Mesodermal cell (in vitro differentiated cells): ENCODE data around the gene ZFR.

Experiments used
- H3K27ac ChIP-seq: 2 replicates; pipeline ENCODE4 v1.7.0; 2013; ENCODE audit warnings: mild to moderate bottlenecking, low read depth, low read length, moderate library complexity; ENCODE audit not compliant: severe bottlenecking
- H3K36me3 ChIP-seq: 2 replicates; pipeline ENCODE4 v1.7.1; 2013; ENCODE audit warnings: mild to moderate bottlenecking, low read length, moderate library complexity; ENCODE audit not compliant: control insufficient read depth, insufficient read depth
- H3K4me1 ChIP-seq: one replicate; pipeline ENCODE4 v1.7.1; 2013; ENCODE audit warnings: mild to moderate bottlenecking, low read length; ENCODE audit not compliant: insufficient read depth, control insufficient read depth, poor library complexity, severe bottlenecking
- H3K4me3 ChIP-seq: 2 replicates; pipeline ENCODE4 v1.7.0; 2013; ENCODE audit warnings: low read length, control low read depth, mild to moderate bottlenecking; ENCODE audit not compliant: insufficient read depth, poor library complexity, severe bottlenecking; ENCODE audit errors: extremely low read depth
- H3K9me3 ChIP-seq: 2 replicates; pipeline ENCODE4 v1.7.1; 2013; ENCODE audit warnings: mild to moderate bottlenecking, low read length, moderate library complexity; ENCODE audit not compliant: control insufficient read depth
- WGBS, 2 experiments: methylation state at CpG; one replicate each; pipeline ENCODE4 v1.1.5; 2013; ENCODE audit warnings: missing lambda C conversion rate in 2 of 2; ENCODE audit not compliant: insufficient coverage in 2 of 2; 5-methylcytosine and 5-hydroxymethylcytosine counted together

Gene ZFR

DNA sequence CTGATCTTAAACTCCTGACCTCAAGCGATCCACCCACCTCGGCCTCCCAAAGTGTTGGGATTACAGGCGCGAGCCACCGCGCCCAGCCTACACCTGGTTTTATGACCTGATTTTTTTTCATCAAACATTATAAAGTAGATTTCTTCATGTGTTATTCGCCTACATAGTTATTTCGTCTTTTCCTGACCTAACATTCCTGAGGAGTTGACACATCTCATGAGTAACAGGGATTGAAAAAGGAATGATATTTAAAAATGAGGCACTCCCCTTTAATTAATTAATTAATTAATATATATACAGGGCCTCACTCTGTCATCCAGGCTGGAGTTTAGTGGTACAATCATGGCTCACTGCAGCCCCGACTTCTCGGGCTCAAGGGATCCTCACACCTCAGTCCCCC is 111.6 kb downstream of the ZFR start:
- Histone ChIP-seq H3K4me1 (no peaks in the 10 kb centered on the region), H3K9me3 (no peaks in the 10 kb centered on the region), H3K36me3 (no peaks in the 10 kb centered on the region), H3K4me3 (no peak overlapping the region), H3K27ac (no peak overlapping the region)
- 79 to 97% methylated on average over 3 to 8 of the region's 10 CpGs for WGBS, 2 experiments

DNA sequence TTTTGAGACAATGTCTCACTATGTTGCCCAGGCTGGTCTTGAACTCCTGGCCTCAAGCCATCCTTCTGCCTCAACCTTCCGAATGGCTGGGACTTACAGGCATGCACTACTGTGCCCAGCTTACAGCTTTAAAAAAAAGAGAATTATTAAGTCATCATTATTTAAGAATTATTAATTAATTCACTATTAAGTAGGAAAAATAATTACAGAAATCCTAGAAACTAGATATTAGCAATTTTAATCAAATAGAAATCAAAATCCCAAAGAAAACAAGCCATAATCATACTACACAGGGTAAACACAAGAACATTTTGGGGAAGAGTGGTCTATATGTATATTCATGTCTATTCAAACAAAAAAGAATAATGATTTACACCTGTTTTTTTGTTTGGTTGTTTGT is 112.2 kb downstream of the ZFR start:
- Histone ChIP-seq H3K36me3 (no peaks in the 10 kb centered on the region), H3K9me3 (no peaks in the 10 kb centered on the region), H3K4me1 (no peaks in the 10 kb centered on the region), H3K27ac (no peak overlapping the region), H3K4me3 (no peak overlapping the region)
- no CpG with 5 or more reads among the region's 1 CpG for WGBS, 2 experiments

DNA sequence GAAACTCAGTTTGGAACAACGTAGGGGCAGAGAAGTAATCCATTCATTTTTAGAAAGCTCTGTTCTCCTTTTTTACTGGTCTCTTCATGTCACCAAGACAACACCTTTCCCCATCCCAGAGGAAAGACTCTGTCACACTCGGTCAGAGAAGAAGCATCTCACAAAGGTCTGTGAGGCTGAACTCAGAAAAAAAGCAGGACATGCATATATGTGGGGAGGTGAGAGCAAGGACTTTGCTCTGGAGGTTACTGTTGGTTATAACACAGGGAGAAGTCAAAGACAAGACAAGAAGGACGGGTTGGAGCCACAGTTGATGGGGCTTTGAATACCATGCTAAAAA is 112.6 kb downstream of the ZFR start:
- Histone ChIP-seq H3K27ac (no peak overlapping the region), H3K9me3 (no peaks in the 10 kb centered on the region), H3K4me1 (no peaks in the 10 kb centered on the region), H3K4me3 (no peak overlapping the region), H3K36me3 (no peaks in the 10 kb centered on the region)
- 84 to 86% methylated on average over 1 to 3 of the region's 3 CpGs for WGBS, 2 experiments

DNA sequence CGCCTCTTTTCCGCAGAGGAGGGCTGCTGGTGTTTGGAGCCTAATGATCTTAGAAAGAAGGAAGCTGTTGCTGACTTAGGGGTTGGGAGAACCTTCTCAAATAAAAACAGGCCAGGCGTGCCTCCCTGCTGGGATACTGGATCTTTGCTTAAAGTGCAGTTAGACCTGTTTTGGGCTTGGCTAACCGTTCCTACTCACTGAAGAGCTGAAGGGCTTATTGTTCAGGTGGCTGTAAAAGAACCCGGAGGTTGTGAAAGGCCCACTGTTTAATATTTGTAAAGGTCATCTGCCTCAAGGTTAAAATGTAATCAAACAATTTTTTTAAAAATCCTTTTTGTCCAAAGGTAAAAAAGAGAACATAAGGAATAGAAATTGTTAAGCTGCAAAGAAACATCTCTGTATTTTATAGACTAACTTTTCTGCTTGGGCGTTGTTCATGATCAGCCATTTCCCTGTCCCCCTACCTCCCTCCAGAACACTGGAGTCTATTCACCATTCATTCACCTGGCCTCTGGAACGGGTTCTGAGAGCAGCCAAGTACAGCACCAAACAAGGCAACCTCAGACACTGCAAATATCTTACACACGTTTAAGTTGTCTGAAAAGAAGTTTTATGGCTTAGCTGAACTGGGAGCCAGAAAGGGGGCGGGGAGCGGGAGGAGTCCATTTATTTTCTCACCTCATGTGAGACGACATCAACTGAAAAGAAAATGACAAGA is 113.2 kb downstream of the ZFR start:
- Histone ChIP-seq H3K4me3 (no peak overlapping the region), H3K36me3 (no peaks in the 10 kb centered on the region), H3K4me1 (no peaks in the 10 kb centered on the region), H3K27ac (no peak overlapping the region), H3K9me3 (no peaks in the 10 kb centered on the region)
- 72 to 83% methylated on average over 5 to 8 of the region's 11 CpGs for WGBS, 2 experiments

DNA sequence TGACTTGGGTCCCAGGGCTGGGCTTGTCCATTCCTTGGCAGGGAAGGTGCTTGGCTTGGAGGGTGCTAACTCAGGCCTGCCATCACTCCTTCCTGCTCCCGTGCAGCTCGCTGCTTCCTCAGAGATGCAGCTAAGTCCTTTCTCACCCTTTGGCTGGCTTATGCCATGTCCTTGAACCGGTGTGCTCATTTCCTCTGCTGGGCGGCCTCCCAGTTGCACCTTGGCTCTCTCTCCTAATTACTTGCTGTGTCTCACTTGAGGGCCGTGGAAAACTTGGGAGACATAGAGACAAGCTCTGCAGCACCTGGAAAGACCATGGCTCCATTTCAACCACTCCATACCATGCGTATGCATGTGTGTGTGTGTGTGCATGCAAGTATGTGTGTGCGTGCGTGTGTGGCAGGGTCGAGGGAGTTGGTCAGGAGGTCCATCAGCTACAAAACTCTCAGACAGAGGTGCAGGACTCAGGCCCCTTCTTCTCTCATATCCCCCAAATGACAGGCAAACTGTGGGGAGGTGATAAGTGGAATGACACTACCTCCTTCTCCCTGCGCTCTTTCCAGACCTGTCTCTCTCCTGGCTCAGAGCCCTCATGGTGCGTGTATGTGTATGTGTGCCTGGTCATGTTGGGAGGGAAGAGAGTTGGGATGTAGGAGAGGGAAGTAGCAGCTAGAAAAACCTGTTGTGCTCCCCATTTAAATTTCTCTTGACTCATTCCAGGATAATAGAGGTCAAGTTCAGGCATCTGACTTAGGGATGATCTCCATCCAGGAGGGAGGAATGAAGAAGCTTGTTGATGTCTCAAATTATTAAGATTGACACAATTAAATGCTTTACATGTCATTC is 114.2 kb downstream of the ZFR start:
- no peak overlapping the region for H3K27ac ChIP-seq
- 83 to 87% methylated on average over 5 to 6 of the region's 11 CpGs for WGBS, 2 experiments

DNA sequence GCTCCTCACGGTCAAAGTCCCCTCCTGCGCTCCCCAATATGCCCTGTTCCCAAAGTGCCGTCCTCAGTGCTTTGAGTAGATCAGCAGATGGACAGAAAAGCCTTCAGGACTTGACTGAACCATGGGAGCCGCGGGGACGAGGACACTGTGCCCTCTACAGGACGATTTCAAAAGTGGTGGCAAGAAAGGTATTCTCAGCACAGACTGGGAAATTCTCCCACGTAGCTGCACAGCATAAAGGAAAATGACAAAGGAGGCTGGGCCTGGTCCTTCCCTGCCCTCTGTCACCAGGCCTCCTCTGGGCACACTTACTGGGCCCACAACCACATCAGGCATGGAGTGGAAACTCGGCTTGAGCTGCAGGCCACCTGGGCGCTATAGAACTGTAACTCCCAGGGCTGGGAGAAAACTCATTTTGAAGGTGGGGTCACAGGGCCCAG is 115.1 kb downstream of the ZFR start:
- Histone ChIP-seq H3K4me3 (no peak overlapping the region), H3K9me3 (no peaks in the 10 kb centered on the region), H3K27ac (no peak overlapping the region), H3K36me3 (no peaks in the 10 kb centered on the region), H3K4me1 (no peaks in the 10 kb centered on the region)
- 39 to 44% methylated on average over 10 of the region's 10 CpGs for WGBS, 2 experiments

More for the DNA sequence above, 114.2 kb downstream of the ZFR start:
- Histone ChIP-seq H3K9me3 (no peaks in the 10 kb centered on the region), H3K4me3 (no peak overlapping the region), H3K4me1 (no peaks in the 10 kb centered on the region), H3K36me3 (no peaks in the 10 kb centered on the region)

DNA sequence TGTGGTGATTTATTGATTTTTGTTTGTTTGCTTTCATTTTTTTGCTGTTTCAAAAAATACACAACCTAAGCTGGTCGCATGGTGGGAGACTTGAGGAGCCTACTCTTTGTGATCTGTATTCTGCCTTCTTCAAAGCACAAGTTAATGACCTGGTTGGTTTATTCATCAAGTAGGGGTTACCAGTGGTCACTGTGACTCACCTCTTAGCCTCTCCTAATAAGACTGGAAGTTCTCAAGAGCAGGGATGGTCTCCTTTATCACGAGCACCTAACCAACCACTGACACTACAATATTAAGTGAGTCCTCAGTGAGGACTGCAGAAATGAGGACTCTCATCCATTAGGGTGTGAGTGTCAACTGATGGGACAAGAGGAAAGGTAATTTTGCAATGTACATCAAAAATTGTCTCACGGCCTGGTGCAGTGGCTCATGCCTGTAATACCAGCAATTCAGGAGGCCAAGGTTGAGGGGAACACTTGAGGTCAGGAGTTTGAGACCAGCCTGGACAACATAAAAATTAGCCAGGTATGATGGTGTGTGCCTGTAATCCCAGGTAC is 118.2 kb downstream of the ZFR start:
- Histone ChIP-seq H3K27ac (no peak overlapping the region), H3K9me3 (no peaks in the 10 kb centered on the region), H3K36me3 (no peaks in the 10 kb centered on the region), H3K4me1 (no peaks in the 10 kb centered on the region), H3K4me3 (no peak overlapping the region)
- 95 to 100% methylated on average over 1 of the region's 3 CpGs for WGBS, 2 experiments

DNA sequence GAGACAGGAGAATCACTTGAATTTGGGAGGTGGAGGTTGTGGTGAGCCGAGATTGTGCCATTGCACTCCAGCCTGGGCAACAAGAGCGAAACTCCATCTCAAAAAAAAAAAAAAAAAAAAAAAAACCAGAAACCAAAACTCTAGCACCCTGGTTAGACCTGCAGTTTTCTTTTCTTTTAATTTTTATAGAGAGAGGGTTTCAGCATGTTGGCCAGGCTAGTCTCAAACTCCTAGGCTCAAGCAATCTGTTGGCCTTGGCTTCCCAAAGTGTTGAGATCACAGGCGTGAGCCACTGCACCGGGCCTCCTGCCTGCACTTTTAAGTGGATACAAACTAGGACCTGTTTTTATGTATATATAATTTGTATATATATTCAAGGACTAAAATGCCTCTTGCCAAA is 118.9 kb downstream of the ZFR start:
- H3K36me3 ChIP-seq: no peaks in the 10 kb centered on the region
- no peaks in the 10 kb centered on the region for H3K9me3 ChIP-seq
- WGBS, 2 experiments: 80% methylated on average over 1 of the region's 4 CpGs; no CpG with 5 or more reads in 1 of the 2 experiments
- no peaks in the 10 kb centered on the region for H3K4me1 ChIP-seq
- H3K4me3 ChIP-seq: no peak overlapping the region
- H3K27ac ChIP-seq: no peak overlapping the region

DNA sequence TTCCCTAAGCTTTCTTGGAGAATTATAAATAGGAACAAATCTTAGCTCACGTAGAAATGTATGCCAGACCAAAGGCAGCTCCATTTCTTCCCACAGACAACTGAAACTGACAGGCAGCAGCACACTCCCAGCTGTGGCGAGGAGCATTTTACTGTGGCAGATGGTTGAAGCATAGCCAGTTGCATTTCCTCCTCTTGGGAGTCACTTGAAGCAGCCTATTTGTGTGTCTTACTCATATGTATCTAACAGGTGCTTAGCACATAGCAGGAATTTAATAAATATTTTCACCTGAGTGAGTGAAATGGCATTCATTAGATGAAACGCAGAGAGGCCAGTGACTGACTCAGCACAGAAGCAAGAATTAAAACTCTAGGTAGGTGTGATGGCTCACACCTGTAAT is 119.5 kb downstream of the ZFR start:
- H3K4me3 ChIP-seq: no peak overlapping the region
- H3K4me1 ChIP-seq: no peaks in the 10 kb centered on the region
- no peaks in the 10 kb centered on the region for H3K9me3 ChIP-seq
- 71 to 84% methylated on average over 2 of the region's 3 CpGs for WGBS, 2 experiments
- H3K27ac ChIP-seq: no peak overlapping the region
- H3K36me3 ChIP-seq: no peaks in the 10 kb centered on the region

DNA sequence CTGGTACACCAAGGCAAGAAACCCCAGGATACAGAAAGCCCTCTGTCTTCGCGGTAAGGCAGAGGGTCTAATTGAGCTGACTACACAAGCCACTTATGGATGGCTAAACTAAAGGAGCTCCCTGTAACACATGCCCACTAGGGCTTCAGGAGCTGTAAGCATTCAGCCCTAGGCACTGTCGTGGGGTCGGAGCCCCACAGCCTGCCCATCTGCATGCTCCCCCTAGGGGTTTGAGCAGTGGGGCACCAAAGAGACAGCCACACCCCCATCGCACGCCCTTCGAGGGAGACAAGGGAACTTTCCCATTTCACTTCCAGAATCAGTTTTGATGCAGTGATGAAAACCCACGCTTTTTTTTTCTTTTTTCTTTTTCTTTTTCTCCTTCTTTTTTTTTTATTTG is 120.8 kb downstream of the ZFR start:
- 66 to 80% methylated on average over 6 to 7 of the region's 8 CpGs for WGBS, 2 experiments
- no peaks in the 10 kb centered on the region for H3K4me1 ChIP-seq
- H3K27ac ChIP-seq: no peak overlapping the region
- H3K36me3 ChIP-seq: no peaks in the 10 kb centered on the region
- H3K9me3 ChIP-seq: no peaks in the 10 kb centered on the region
- no peak overlapping the region for H3K4me3 ChIP-seq

DNA sequence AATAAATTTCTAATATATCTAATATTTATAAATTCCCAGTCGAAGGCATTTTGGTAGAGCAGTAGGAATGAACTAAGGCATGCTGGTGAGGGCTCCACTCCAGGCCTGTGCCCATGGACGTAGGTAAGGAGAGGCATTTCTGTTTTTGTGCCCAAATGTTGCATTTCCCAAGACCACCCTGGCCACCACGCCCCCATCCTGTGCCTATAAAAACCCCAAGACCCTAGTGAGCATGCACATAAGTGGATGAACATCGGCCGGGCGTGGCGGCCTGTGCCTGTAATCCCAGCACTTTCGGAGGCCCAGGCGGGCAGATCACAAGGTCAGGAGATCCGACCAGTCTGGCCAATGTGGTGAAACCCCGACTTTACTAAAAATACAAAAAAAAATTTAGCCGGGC is 121.7 kb downstream of the ZFR start:
- Histone ChIP-seq H3K4me3 (no peak overlapping the region), H3K4me1 (no peaks in the 10 kb centered on the region), H3K9me3 (no peaks in the 10 kb centered on the region), H3K36me3 (no peaks in the 10 kb centered on the region), H3K27ac (no peak overlapping the region)
- WGBS, 2 experiments: 94 to 96% methylated on average over 9 to 11 of the region's 12 CpGs
